ENCODE results near the gene SLC27A4. TPM values are rescaled to one million over a fixed set of nuclear protein-coding genes. Genes with fewer than 3 reads are reported as not detected.

The SLC27A4 gene
- total and polyA plus RNA-seq, 10 of the 15 experiments (the other 5 are each of a cell fraction or from before 2014, with no cell fraction given), result 0.13 to 14.0 (median 7.6) TPM

DNA sequence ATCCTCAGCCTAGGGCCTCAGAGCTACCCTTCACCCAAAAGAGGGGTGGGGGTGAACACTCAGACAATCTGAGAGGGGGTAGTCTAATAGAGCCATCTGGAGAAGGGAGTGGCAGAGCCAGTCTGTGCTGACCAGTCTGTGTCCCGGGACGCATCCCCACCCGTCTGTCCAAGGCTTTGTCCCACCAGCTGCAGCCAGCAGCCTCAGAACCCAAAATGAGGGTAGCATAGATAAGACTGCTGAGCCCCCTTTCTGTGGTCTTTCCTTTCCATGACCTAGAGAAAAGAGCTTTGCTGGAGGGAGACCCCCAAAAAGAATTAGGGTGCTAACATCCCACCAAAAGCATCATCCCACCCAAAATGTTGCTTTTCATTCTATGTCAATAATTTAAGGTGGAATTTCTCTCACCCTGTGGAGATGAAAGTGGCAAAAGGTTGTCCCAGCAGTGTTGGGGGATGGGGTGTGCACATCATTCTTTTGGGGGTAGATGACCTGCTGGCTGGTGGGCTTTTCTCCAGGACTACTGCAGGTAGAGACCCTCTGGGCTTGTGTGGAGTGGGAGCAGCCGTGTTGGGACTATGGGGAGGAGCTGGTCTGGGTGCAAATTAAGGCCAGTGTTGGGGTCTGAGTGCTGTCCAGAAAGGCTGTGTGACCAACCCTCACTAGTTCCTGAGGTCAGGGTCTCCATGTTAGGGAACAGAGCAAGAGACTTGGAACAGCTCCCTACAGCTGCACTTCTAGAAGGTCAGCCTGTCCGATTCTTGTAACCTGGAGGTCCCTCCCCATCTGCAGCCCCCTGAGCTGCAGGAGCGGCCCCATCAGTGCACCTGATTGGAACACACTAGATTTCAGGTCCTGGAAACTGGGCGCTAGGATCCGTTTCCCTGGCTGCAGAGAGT lies 50.7 kb downstream of the SLC27A4 start:
- H2AFZ ChIP-seq (ENCODE audit: control insufficient read depth, low read depth, low read length), result no peak overlapping the region
- H4K20me1 ChIP-seq (ENCODE audit: control insufficient read depth, insufficient read depth), result no peaks in the 10 kb centered on the region
- no peak overlapping the region for H3K9ac ChIP-seq (ENCODE audit: control insufficient read depth, insufficient read depth, low read length)
- ATAC-seq (no peak), DNase-seq (ENCODE audit: low read depth, low spot score) (no peak), FAIRE-seq (no peak)
- POLR2A ChIA-PET, result no interaction called here
- no peak overlapping the region for H3K4me3 ChIP-seq
- TF ChIP-seq ZNF24 (IDR thresholded peaks at IDR 0.05), result no peak
- TF ChIP-seq MXI1 (IDR thresholded peaks at IDR 0.05; ENCODE audit: low read depth, low read length), result no peak
- TF ChIP-seq HCFC1 (IDR thresholded peaks at IDR 0.05; ENCODE audit: low read length), result no peak
- no peak for TF ChIP-seq ATF2 (IDR thresholded peaks at IDR 0.05; ENCODE audit: low read length)
- TF ChIP-seq JUND (IDR thresholded peaks at IDR 0.05; ENCODE audit: low read depth, low read length), result no peak
- TF ChIP-seq TBL1XR1 (IDR thresholded peaks at IDR 0.05; ENCODE audit: low read depth, low read length), result no peak
- no peak for TF ChIP-seq IRF4 (IDR thresholded peaks at IDR 0.05; ENCODE audit: low read depth, low read length)
- no peak for TF ChIP-seq RCOR1 (conservative IDR thresholded peaks at IDR 0.05; ENCODE audit: low read depth, low read length)
- no peak for TF ChIP-seq YBX1 (IDR thresholded peaks at IDR 0.05)
- TF ChIP-seq POU2F2 (IDR thresholded peaks at IDR 0.05; ENCODE audit: borderline replicate concordance, low read depth, low read length), result no peak
- no peak for TF ChIP-seq SREBF2 (IDR thresholded peaks at IDR 0.05; ENCODE audit: low read length)
- TF ChIP-seq, protein P1, sequence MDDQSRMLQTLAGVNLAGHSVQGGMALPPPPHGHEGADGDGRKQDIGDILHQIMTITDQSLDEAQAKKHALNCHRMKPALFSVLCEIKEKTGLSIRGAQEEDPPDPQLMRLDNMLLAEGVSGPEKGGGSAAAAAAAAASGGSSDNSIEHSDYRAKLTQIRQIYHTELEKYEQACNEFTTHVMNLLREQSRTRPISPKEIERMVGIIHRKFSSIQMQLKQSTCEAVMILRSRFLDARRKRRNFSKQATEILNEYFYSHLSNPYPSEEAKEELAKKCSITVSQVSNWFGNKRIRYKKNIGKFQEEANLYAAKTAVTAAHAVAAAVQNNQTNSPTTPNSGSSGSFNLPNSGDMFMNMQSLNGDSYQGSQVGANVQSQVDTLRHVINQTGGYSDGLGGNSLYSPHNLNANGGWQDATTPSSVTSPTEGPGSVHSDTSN (IDR thresholded peaks at IDR 0.05; ENCODE audit: insufficient replicate concordance, low read depth, low read length), result no peak
- no peak for TF ChIP-seq ZZZ3 (IDR thresholded peaks at IDR 0.05; ENCODE audit: control insufficient read depth, insufficient read length, low read depth)
- no peak for TF ChIP-seq SMC3 (IDR thresholded peaks at IDR 0.05; ENCODE audit: borderline replicate concordance, low read length)
- no peak for TF ChIP-seq PAX8 (IDR thresholded peaks at IDR 0.05)
- no peak for TF ChIP-seq RFX5 (IDR thresholded peaks at IDR 0.05; ENCODE audit: low read depth, low read length)
- TF ChIP-seq ASH2L (IDR thresholded peaks at IDR 0.05; ENCODE audit: borderline replicate concordance, low read depth), result no peak
- no peak for TF ChIP-seq ZNF207 (IDR thresholded peaks at IDR 0.05; ENCODE audit: borderline replicate concordance)
- SMC1A ChIA-PET (ENCODE audit: uncharacterized antibody, unreplicated experiment), result no interaction called here
- H3K79me2 ChIP-seq (ENCODE audit: control insufficient read depth, insufficient read depth, low read length), result no peaks in the 10 kb centered on the region
- RAD21 ChIA-PET (ENCODE audit: unreplicated experiment), result no interaction called here
- WGBS (ENCODE audit: insufficient coverage, insufficient replicate concordance, low lambda C conversion rate, missing lambda C conversion rate), result 93% methylated on average over 8 of the region's 8 CpGs
- no peaks in the 10 kb centered on the region for H3K9me3 ChIP-seq (replicated peaks; ENCODE audit: control insufficient read depth, insufficient read depth, low read length)
- no TSS peak for BruUV-seq (replicated peaks)
- CTCF ChIA-PET, result interaction anchor here (0.5 kb wide), 1 partner anchor 258 kb away, joined by 3 read pairs; no protein-coding TSS in a partner anchor
- peaks cover 2 to 20% of the 10 kb centered on the region in 2 experiments; a peak in 3 of 4 replicates for H3K36me3 ChIP-seq (ENCODE audit: control insufficient read depth in 2 of 2, insufficient read depth in 2 of 2, low read length in 1 of 2)
- H3K4me2 ChIP-seq (ENCODE audit: control insufficient read depth, insufficient read depth), result no peak overlapping the region
- no peak overlapping the region for H3K27ac ChIP-seq (ENCODE audit: control insufficient read depth, insufficient read depth)
- H3K27me3 ChIP-seq (replicated peaks in 1 of 2; ENCODE audit: control insufficient read depth in 2 of 2, insufficient read depth in 2 of 2, low read length in 1 of 2), result no peaks in the 10 kb centered on the region
- intact Hi-C loops (cut with micrococcal nuclease; ENCODE audit: unreplicated experiment) (no loop called here), in situ Hi-C loops (cut with MboI) (no loop called here)
- no peaks in the 10 kb centered on the region for H3K4me1 ChIP-seq (ENCODE audit: control insufficient read depth, insufficient read depth, low read length)

Data from GM12878 (cell line).